Mesenteric fat pad (tissue), 1 donor: ENCODE data around the gene KCNJ11. TPM values are rescaled to one million over a fixed set of nuclear protein-coding genes. Genes with fewer than 3 reads are reported as not detected.

Source experiments
- DNase-seq: peaks from one replicate; pipeline ENCODE4 v3.0.0-alpha.2; 2020; ENCODE audit warnings: low spot score
- total RNA-seq: library from RNA; stranded (reverse); fragmentation: NEBNext Ultra II Directional; extraction: Animal tissue kit (Norgen Biotek cat#: 25700); gene quantifications from one replicate; pipeline ENCODE4 v1.2.1, GENCODE V29; 2021
- donor health status: DM: yes; HTN: yes; CAD: no.

KCNJ11 gene
- total RNA-seq, 1 donor from 2014 or later = 3.5 TPM

GRCh38 chr11:17369094-17369493 lies 19.4 kb downstream of the KCNJ11 start:
- no peak for DNase-seq

- DNase-seq = no peak
Measured at GRCh38 chr11:17368551-17368950, 19.9 kb downstream of the KCNJ11 start.

GRCh38 chr11:17366495-17366894 lies 22.0 kb downstream of the KCNJ11 start:
- DNase-seq = no peak

- no peak for DNase-seq
Measured at GRCh38 chr11:17354601-17354991, 33.9 kb downstream of the KCNJ11 start.

GRCh38 chr11:17353821-17354600 lies 34.4 kb downstream of the KCNJ11 start:
- DNase-seq = no peak

GRCh38 chr11:17352950-17353820 lies 35.3 kb downstream of the KCNJ11 start:
- DNase-seq = peak; percentile 91

- DNase-seq = peak; percentile 92
Measured at GRCh38 chr11:17351510-17352176, 36.8 kb downstream of the KCNJ11 start, which contains the start of gene NCR3LG1. Gene NCR3LG1, plus strand, starts transcription at chr11:17351800. Its CDS starts 170 bp downstream, at chr11:17351970.

- DNase-seq = no peak
Measured at GRCh38 chr11:17351172-17351509, 37.3 kb downstream of the KCNJ11 start.

- DNase-seq = no peak
Measured at GRCh38 chr11:17350455-17351171, 37.8 kb downstream of the KCNJ11 start.

- no peak for DNase-seq
Measured at GRCh38 chr11:17347676-17348075, 40.8 kb downstream of the KCNJ11 start.

- no peak for DNase-seq
Measured at GRCh38 chr11:17343907-17344306, 44.6 kb downstream of the KCNJ11 start.

- no peak for DNase-seq
Measured at GRCh38 chr11:17343257-17343656, 45.2 kb downstream of the KCNJ11 start.

Other genes starting within 250 kb of the KCNJ11 start
- gene PIK3C2A, start 180.7 kb downstream of the KCNJ11 start, total RNA-seq = 80.5 TPM
- 80.5 TPM for gene NUCB2, start 111.9 kb downstream of the KCNJ11 start, total RNA-seq
- gene NCR3LG1, start 36.9 kb downstream of the KCNJ11 start, total RNA-seq = 4.1 TPM
- gene ABCC8, start 88.2 kb upstream of the KCNJ11 start, total RNA-seq = 0.58 TPM
- 0.19 TPM for gene USH1C, start 155.8 kb upstream of the KCNJ11 start, total RNA-seq
- gene OTOG, start 158.6 kb upstream of the KCNJ11 start, total RNA-seq = not detected